ENCODE measurements around the gene TAF8.

TAF8 gene

DNA sequence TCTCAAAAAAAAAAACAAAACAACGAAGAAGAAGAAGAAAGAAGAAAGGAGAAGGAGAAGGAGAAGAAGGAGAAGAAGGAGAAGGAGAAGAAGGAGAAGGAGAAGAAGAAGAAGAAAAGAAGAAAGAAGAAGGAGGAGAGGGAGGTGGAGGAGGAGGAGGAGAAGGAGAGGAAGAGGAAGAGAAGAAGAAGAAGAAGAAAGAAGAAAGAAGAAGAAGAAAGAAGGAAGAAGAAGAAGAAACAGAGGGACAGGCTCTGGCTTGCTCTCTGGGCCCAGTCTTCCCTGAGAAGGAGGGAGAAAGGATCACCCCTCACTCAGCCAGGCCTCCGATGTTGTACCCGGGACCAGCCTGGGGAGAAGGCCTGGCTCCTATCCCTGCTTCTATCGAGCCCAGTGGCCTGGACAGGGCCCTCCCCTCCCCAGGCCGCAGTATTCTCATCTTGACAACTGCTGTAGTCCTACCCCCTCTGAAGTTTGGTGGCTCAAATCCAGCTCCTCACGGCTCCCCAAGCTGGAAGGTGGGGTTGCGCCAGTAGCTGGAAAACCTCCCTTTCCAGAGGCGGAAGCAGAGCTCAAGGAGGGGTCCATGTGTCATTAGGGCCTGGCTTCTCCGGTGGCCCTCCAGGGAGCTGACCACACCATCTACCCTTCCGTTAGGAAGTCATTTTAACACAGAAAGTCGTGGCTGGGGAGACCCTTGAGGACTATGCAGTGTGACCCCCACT is 73.2 kb downstream of the TAF8 start:
- no peak for DNase-seq (ENCODE audit: low spot score)

- DNase-seq (ENCODE audit: low spot score): no peak
Measured at GRCh38 chr6:42124223-42124836, 74.0 kb downstream of the TAF8 start.

GRCh38 chr6:42125231-42125630 is 74.9 kb downstream of the TAF8 start:
- DNase-seq (ENCODE audit: low spot score): no peak

GRCh38 chr6:42125663-42126062 is 75.3 kb downstream of the TAF8 start:
- DNase-seq (ENCODE audit: low spot score): no peak

GRCh38 chr6:42128460-42129359 is 78.4 kb downstream of the TAF8 start:
- no peak for DNase-seq (ENCODE audit: low spot score)

GRCh38 chr6:42129360-42129676 is 79.0 kb downstream of the TAF8 start:
- DNase-seq (ENCODE audit: low spot score): no peak

GRCh38 chr6:42131531-42131930 is 81.2 kb downstream of the TAF8 start:
- no peak for DNase-seq (ENCODE audit: low spot score)

DNA sequence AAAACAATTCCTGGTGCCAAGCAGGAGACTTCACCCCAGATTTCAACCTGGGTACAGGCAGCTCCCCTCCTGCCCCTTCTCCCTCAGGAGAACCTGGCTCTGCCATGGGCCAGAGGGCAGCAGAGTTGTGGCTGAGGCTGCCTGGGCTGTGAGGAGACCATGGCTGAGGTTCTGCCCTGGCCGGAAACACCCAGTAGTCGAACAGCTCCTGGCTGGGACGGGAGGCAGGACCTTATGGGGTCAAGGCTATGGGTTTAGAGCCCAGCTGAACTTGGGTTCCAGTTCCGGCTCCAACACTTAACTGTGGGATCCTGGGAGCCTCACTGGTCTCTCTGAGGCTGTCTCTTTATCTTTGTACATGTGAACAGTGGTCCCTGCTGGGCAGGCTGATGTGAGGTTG is 83.6 kb downstream of the TAF8 start:
- no peak for DNase-seq (ENCODE audit: low spot score)

GRCh38 chr6:42135161-42135560 is 84.8 kb downstream of the TAF8 start:
- no peak for DNase-seq (ENCODE audit: low spot score)

GRCh38 chr6:42135722-42136121 is 85.4 kb downstream of the TAF8 start:
- no peak for DNase-seq (ENCODE audit: low spot score)

- peak; percentile 78 for DNase-seq (ENCODE audit: low spot score)
Measured at GRCh38 chr6:42136508-42137193, 86.3 kb downstream of the TAF8 start.
